ENCODE measurements around the gene FUT2. TPM values are rescaled to one million over a fixed set of nuclear protein-coding genes. Genes with fewer than 3 reads are reported as not detected.
A peak's percentile ranks its signal among the peaks of the same experiment; 100 is the strongest.

Gene FUT2
- polyA plus RNA-seq (2.3 to 4.0 TPM (median 3.7 TPM) in 3 replicates), polyA minus RNA-seq (3.7 to 4.8 TPM (median 4.5 TPM) in 3 replicates)
- 0.39 TPM for polyA plus RNA-seq (2011; ENCODE audit: low read depth)
- 2.5 and 2.8 TPM in 2 replicates for polyA plus RNA-seq (2011; cell fraction: cytosol; rRNA removed)
- 8.3 and 8.5 TPM in 2 replicates for polyA plus RNA-seq (2011; cell fraction: nucleus; rRNA removed)
- polyA plus RNA-seq (2012; ENCODE audit: low replicate concordance): 4.2 and 4.4 TPM in 2 replicates
- polyA minus RNA-seq (2011; cell fraction: cytosol; rRNA and poly(A)+ RNA removed): 7.1 TPM
- 10.2 and 10.8 TPM in 2 replicates for polyA minus RNA-seq (2011; cell fraction: nucleus; rRNA and poly(A)+ RNA removed)

DNA sequence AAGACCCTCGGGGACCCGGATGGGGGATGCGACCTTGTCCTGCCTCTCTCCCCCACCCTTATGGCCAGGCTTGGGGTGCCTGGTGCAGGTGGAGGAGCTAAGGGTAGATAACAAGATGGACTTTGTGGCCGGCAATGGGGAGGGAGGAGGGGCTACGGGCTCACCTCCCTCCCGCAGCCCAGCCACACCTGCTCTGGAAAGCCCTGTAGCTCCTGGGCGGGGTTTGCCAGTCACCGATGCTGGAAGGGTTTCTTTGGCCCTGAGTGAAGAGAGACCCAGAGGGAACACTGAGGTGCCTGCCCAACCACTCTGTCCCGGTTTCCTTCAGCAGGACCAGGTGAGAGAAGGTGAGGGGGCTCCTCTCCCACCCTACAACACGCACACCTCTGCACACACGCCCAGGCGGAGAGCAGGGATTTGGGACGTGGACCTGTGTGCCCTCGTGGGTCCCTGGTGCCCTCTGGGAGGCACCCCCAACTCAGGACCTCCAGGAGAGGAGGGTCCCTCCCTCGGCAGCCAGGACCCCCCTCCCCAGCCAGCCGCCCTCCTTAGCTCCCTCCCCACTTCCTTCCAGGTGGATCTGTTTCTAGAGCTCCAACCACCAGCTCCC, at the start of gene FUT2:
Gene FUT2, plus strand, starts transcription at position 229 of the 610 bp plus-strand sequence. CDS start 6,986 bp downstream, outside the sequence.
- H3K4me2 ChIP-seq (ENCODE audit: control insufficient read depth, extremely low read depth, insufficient read depth, low read depth, low read length): peak within 1 kb of the TSS; percentile 95
- no peaks in the 10 kb centered on the region for H3K36me3 ChIP-seq (ENCODE audit: control insufficient read depth in 2 of 2, extremely low read depth in 1 of 2, insufficient read depth in 2 of 2, low read length in 2 of 2)
- dilution Hi-C loops (cut with MboI; ENCODE audit: extremely low pct_ligation_motif_present, low sequenced_read_pairs): no loop called here
- H3K4me3 ChIP-seq (ENCODE audit: control insufficient read depth in 2 of 3, extremely low read depth in 1 of 3, insufficient read depth in 2 of 3, low read depth in 1 of 3, low read length in 3 of 3): peak within 1 kb of the TSS; percentile 48 to 70 (median 67)
- no peaks in the 10 kb centered on the region for H3K9me1 ChIP-seq (ENCODE audit: control insufficient read depth, extremely low read depth, insufficient read depth, low read length)
- H2AFZ ChIP-seq (ENCODE audit: control insufficient read depth, low read length): peak within 1 kb of the TSS; percentile 83
- H4K20me1 ChIP-seq (ENCODE audit: control insufficient read depth, extremely low read depth, insufficient read depth, low read length): no peaks in the 10 kb centered on the region
- peaks cover 26% of the 10 kb centered on the region for H3K4me1 ChIP-seq (ENCODE audit: control insufficient read depth, extremely low read depth, insufficient read depth, low read length)
- DNase-seq (ENCODE audit: low read depth, low spot score) (no peak), FAIRE-seq (no peak)
- no peaks in the 10 kb centered on the region for H3K79me2 ChIP-seq (ENCODE audit: control insufficient read depth, insufficient read depth, low read length)
- peak within 1 kb of the TSS; percentile 36 for H3K27ac ChIP-seq (ENCODE audit: control insufficient read depth, insufficient read depth, low read length)
- H3K9ac ChIP-seq (ENCODE audit: control insufficient read depth, extremely low read depth, insufficient read depth, low read length): peak within 1 kb of the TSS; percentile 60
- no peak for TF ChIP-seq EZH2 (IDR thresholded peaks at IDR 0.05; ENCODE audit: low read length)
- no peak for TF ChIP-seq CTCF (optimal IDR thresholded peaks at IDR 0.05 in 1 of 3, IDR thresholded peaks at IDR 0.05 in 1 of 3, conservative IDR thresholded peaks at IDR 0.05 in 1 of 3; ENCODE audit: extremely low read depth in 1 of 3, insufficient read depth in 2 of 3, low read length in 3 of 3)
- H3K27me3 ChIP-seq (ENCODE audit: control insufficient read depth, extremely low read depth, insufficient read depth, low read length): no peaks in the 10 kb centered on the region
- no peaks in the 10 kb centered on the region for H3K9me3 ChIP-seq (ENCODE audit: control insufficient read depth, low read depth, low read length)

- H3K9ac ChIP-seq (ENCODE audit: control insufficient read depth, extremely low read depth, insufficient read depth, low read length): peak within 1 kb of the TSS; percentile 62
- no peaks in the 10 kb centered on the region for H3K9me1 ChIP-seq (ENCODE audit: control insufficient read depth, extremely low read depth, insufficient read depth, low read length)
- H3K27ac ChIP-seq (ENCODE audit: control insufficient read depth, insufficient read depth, low read length): no peak within 1 kb of the TSS
- peak within 1 kb of the TSS; percentile 88 for H3K4me2 ChIP-seq (ENCODE audit: control insufficient read depth, extremely low read depth, insufficient read depth, low read depth, low read length)
- H2AFZ ChIP-seq (ENCODE audit: control insufficient read depth, low read length): peak within 1 kb of the TSS; percentile 85
- dilution Hi-C loops (cut with MboI; ENCODE audit: extremely low pct_ligation_motif_present, low sequenced_read_pairs): no loop called here
- H3K4me1 ChIP-seq (ENCODE audit: control insufficient read depth, extremely low read depth, insufficient read depth, low read length): peaks cover 20% of the 10 kb centered on the region
- no peaks in the 10 kb centered on the region for H3K79me2 ChIP-seq (ENCODE audit: control insufficient read depth, insufficient read depth, low read length)
- DNase-seq (ENCODE audit: low read depth, low spot score): no peak
- H3K36me3 ChIP-seq (ENCODE audit: control insufficient read depth in 2 of 2, extremely low read depth in 1 of 2, insufficient read depth in 2 of 2, low read length in 2 of 2): no peaks in the 10 kb centered on the region
- H3K27me3 ChIP-seq (ENCODE audit: control insufficient read depth, extremely low read depth, insufficient read depth, low read length): peaks cover 5% of the 10 kb centered on the region
- no peaks in the 10 kb centered on the region for H4K20me1 ChIP-seq (ENCODE audit: control insufficient read depth, extremely low read depth, insufficient read depth, low read length)
- FAIRE-seq: no peak
- TF ChIP-seq CTCF (optimal IDR thresholded peaks at IDR 0.05 in 1 of 3, IDR thresholded peaks at IDR 0.05 in 1 of 3, conservative IDR thresholded peaks at IDR 0.05 in 1 of 3; ENCODE audit: extremely low read depth in 1 of 3, insufficient read depth in 2 of 3, low read length in 3 of 3) (peak; percentile 54 to 96 (median 91)), EZH2 (IDR thresholded peaks at IDR 0.05; ENCODE audit: low read length) (no peak)
- H3K9me3 ChIP-seq (ENCODE audit: control insufficient read depth, low read depth, low read length): no peaks in the 10 kb centered on the region
- peak within 1 kb of the TSS; percentile 51 to 84 (median 67) for H3K4me3 ChIP-seq (ENCODE audit: control insufficient read depth in 2 of 3, extremely low read depth in 1 of 3, insufficient read depth in 2 of 3, low read depth in 1 of 3, low read length in 3 of 3)
Observed at GRCh38 chr19:48646001-48646721, 49.6 kb upstream of the FUT2 start, which contains the start of gene CA11. Gene CA11, minus strand, starts transcription at chr19:48646187. Its CDS starts 555 bp downstream, at chr19:48645632.

Data from keratinocyte (primary cell).